Frontal cortex (tissue), 4 donors: ENCODE data around the gene PTPRN2. TPM values are rescaled to one million over a fixed set of nuclear protein-coding genes. Genes with fewer than 3 reads are reported as not detected.
A peak's percentile ranks its signal among the peaks of the same experiment; 100 is the strongest.
"Not testable (repeated sequence)": the region's sequence is repeated elsewhere in the genome, so short reads cannot be mapped to it uniquely, and the experiment has no call there.

Experiments used
- DNase-seq, 2 donors: peaks; one replicate each; pipeline ENCODE4 v3.0.0; 2012; ENCODE audit warnings: low spot score in 2 of 2
- FAIRE-seq: peaks from 2 replicates; lab custom pipeline; 2012; peaks lifted over from hg19 to GRCh38; lab: Jason Lieb, UNC
- total RNA-seq: library from RNA; depleted of rRNA; stranded (reverse); fragments of >200 nt; gene quantifications from one replicate; pipeline ENCODE4 v1.2.3, GENCODE V29; 2014
- donor health status: control.
- donor health status: control.
- donor health status: control.

The PTPRN2 gene
- total RNA-seq, 1 donor from 2014 or later: 52.2 TPM

- DNase-seq: no peak
- FAIRE-seq: no peak
These were observed 327.8 kb downstream of the PTPRN2 start for GRCh38 chr7:158259671-158260418.

DNA sequence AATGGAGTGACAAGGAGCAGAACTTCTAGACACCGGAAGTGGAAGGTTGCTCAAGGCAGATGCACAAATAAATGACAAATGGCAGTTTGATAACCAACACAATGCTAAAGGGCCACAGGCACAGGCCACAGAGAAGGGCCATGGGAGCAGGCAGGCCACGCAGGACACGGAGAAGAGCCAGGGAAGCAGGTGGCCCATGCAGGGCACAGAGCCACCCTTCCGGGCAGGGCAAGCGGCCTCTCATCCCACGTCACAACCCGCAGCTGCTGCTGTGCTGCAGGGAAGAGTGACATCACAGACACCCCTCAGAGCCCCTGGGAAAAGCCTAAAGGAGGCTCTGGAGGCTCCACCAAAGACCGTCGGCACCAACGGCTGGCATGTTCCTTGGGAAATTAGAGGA, 328.5 kb downstream of the PTPRN2 start:
- DNase-seq (no peak), FAIRE-seq (no peak)

GRCh38 chr7:158258411-158259130, 329.1 kb downstream of the PTPRN2 start:
- FAIRE-seq: no peak
- no peak for DNase-seq

DNA sequence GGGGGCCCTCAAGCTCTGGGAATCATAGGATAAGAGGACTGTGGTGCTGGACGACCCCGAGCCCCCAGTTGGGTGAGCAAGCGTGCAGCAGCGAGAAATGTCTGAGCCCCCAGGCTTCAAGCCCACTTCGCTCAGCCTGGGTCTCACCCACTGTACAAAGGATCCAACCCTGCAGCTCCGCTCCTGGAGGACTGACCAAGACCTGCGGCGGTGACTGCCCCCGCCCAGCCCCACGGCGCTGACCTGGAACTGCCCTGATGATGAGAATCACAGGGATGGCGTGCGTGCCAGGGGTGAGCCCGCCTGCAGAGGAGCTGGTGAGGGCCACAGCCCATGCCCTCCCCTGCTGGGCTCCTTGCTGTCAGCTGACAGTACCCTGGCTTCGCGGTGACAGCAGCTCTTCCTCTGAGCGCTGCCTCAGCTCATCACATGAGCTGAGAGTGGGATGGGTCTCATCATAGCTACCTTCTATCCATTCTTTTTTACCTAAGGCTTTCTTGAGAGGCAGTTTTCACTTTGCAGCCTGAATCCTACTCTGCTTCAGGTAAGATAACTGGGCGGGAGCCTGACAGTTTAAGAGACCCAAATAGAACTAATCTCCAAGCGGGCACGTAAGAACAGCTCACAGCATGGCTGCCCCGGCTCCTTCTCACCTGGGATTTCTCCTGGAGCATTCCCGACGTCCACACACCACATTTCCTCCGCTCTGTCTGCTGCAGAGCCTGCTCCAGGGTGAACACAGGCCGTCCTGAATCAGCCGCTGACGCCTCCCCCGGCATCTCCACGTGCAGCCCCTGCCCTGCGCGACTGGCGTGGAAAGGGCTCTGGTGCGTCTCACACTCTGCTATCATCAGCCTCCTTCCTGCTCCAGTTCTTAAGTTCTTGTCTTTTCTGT, 329.9 kb downstream of the PTPRN2 start:
- DNase-seq: no peak
- no peak for FAIRE-seq

GRCh38 chr7:158257001-158257400, 330.6 kb downstream of the PTPRN2 start:
- no peak for FAIRE-seq
- DNase-seq: no peak

GRCh38 chr7:158256091-158256816, 331.4 kb downstream of the PTPRN2 start:
- no peak for DNase-seq

DNA sequence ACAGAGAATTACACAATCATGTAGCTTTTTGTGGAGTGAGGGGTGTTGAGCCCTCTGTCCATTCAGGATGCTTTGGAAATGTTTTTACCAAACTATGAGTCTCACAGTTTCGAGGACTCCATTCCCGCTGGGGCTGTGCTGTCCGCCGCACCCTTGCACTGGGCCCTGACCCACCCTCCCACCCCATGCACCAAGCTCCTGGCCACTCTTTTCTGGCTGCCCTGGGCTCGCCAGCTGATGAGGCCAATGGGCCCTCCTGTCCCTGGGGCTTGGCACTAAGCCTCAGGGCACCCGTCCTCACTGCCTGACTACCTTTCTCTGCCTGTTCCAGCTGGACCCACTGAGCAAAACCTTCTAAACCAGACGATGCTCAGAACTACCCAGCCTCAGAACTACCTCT, 332.1 kb downstream of the PTPRN2 start:
- DNase-seq: no peak
- FAIRE-seq: no peak

More at GRCh38 chr7:158256091-158256816, 331.4 kb downstream of the PTPRN2 start:
- FAIRE-seq: no peak

- FAIRE-seq: no peak
- DNase-seq: no peak
These were observed 332.5 kb downstream of the PTPRN2 start for GRCh38 chr7:158255156-158255555.

DNA sequence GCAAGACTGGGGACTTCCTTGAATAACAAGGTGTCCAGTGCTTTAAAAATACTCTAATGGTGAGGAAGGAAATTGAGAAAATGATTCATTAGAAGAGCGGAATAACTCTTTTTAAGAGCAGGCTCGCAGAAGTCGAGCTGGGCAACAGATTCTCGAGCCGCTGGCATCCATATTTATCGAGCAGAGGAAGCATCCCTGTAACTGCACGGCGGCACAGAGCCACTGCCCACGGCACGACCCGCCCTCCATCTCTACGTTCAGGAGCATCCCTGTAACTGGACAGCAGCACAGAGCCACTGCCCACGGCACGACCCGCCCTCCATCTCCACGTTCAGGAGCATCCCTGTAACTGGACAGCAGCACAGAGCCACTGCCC, 334.0 kb downstream of the PTPRN2 start:
- DNase-seq, FAIRE-seq: not testable (repeated sequence)

DNA sequence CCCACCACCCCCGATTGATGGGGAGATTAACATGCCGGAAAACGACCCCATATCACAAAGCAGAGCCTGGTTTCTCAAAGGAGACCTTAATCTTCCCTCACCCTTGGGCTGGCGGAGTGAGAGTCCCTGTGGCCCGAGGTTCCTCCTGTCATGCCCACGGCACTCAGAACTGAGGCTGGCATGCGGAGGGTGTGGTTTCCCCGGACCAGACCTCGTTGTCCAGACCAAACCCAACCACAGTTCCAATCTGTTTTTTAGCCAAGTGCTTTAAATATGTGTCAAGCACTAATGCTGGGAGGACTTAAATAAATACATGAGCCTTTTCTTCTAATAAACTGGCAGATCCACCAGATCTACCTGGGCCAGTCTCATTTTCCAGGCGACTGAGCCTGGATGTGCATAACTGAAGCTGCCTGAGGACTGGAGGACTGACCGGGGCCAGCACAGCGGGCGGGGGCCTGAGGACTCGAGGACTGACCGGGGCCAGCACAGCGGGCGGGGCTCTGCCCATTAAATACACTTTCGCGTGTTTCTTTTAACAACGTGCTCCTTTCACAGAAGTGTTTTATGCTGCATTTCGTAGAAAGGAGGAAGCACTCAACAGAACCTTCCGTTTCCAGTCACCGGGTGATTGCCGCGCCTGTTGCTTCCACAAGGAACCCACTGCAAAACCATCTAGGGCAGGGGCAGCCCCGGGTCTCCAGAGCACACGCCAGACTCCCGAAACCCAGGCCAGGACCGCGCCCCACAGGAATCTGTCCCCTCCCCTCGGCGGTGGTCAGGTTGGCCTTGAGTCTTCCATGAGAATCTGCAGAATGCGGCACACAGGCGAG, 334.6 kb downstream of the PTPRN2 start:
- DNase-seq (no peak), FAIRE-seq (no peak)

DNA sequence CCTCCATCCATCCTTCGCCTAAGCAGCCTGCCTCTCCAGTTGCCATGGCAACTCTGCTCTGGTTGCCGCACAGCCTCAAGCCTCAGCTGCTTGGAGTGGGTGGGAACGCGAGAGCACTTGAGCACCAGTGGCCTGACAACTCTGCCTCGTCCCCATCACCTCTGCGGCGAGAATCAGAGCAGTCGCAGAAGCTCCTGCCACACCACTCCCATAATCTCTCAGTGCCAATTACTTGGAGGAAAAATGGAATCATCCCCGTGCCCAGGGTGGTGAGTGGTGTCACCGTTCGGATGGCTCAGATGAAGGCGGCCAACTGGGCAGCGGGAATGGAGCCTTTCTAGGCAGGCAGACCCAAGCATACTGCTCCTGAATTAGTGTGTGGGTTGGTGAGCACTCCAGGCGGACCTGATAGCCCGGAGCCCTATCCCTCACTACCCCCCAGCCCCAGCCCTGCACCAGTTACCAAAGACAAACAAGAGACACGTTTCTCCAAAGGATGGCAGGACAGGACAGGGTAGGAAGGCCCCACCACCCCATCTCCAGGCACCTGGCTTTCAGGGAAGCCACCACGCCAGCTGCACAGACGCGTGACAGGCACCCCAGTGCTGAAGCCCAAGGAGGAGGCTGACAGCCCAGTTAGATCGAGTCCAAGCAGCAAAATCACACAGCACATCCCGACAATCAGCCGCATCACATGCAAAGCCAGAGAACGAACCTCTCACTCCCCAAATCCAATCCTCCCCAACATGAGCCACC, 335.4 kb downstream of the PTPRN2 start:
- FAIRE-seq (no peak), DNase-seq (peak in 1 of 2 donors; percentile 64)

DNA sequence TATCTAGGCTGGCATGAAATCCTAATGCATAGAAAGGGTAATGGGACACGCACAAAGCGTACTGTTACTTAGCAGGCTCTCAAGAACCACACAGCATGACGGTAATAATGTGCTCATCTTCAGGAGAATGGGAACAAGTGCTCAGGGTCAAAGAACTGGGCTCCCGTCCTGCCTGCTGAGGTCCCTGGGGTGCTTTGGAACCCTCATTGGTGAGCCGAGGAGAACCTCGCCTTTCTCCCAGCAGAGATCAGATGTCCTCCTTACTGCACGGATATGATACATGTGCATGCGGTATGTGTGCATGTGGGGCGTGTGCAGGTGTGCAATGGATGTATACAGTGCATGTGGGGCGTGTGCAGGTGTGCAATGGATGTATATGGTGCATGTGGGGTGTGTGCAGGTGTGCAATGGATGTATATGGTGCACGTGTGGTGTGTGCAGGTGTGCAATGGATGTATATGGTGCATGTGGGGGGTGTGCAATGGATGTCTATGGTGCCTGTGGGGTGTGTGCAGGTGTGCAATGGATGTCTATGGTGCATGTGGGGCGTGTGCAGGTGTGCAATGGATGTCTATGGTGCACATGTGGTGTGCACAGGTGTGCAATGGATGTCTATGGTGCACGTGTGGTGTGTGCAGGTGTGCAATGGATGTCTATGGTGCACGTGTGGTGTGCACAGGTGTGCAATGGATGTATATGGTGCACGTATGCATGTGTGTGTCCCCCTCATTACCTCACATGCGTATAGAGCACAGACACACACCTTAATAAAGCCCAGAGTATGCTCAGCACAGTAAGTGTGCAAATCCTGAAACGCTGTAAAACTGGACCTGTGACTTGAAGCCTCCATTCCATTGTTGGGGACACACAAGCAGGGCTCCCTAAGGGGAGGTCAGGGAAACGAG, 336.3 kb downstream of the PTPRN2 start:
- no peak for DNase-seq
- FAIRE-seq: no peak

- FAIRE-seq: no peak
These were observed 337.9 kb downstream of the PTPRN2 start for GRCh38 chr7:158249692-158250091.

GRCh38 chr7:158248816-158249215, 338.8 kb downstream of the PTPRN2 start:
- DNase-seq: no peak
- no peak for FAIRE-seq

More at GRCh38 chr7:158249692-158250091, 337.9 kb downstream of the PTPRN2 start:
- no peak for DNase-seq

DNA sequence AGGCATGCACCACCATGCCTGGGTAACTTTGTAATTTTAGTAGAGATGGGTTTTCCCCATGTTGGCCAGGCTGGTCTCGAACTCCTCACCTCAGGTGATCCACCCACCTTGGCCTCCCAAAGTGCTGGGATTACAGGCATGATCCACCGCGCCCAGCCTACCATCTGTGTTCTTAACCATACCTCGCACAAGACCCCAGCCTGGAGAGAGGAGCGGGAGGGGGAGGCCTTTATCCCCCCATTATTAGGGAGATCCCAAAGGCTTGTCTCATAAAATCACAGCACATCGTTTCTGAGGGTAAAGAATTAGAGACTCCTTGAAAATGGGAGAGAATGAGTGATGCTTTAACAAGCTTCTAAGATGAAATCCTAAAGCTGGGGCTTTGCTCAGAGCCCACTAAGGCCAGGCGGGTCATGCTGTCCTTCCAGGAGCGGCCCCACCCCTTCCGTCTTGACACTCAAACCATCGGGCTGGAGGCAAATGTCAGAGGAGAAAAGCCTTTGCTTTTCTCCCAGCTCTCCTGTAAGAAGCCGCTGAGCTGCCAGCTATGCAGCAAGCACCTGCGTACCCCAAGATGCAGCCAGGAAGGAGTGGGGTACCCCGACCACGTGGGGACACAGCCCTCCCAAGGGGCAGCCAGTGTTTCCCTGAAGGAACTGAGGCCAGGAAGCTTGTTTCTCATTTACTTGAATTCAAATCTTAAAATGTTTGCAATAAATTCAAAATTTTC, 339.7 kb downstream of the PTPRN2 start:
- DNase-seq (no peak), FAIRE-seq (no peak)

DNA sequence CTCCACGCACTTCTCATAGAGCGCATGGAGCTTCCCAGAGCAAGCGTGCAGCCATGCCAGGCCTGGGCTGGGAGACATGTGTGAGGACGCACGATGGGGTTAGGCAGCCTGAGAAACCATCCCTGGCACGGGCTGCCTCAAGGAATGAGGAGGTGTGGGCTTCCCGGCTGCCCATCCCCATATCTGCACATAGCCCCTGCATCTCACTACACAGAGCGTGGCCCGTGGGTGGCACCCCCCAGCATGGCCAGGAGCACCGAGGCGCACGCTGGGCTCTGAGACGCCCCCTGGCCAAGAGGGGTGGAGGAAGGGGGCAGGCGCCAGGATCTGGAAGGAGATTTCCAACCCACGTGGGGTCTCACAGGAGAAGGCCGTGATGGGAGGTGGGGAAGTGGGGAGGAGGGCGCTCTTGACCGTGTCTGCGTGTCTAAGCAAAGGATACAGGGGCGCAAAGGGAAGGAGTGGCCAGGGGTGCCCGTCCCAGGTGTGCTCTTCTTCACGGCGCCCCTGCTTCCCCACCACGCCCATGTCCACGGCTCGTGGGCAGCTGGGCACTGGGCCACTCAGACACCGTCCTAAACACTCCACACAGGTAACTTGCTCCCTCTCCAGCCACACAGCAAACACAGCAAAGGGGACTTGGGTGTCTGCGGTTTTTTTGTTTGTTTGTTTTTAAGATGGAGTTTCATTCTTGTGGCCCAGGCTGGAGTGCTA, 340.5 kb downstream of the PTPRN2 start:
- DNase-seq (no peak), FAIRE-seq (no peak)
